PFSK-1 (cell line): ENCODE data around the gene TRIM7.

Experiments
- FOXP2 ChIP-seq: optimal IDR thresholded peaks from 2 replicates; pipeline ENCODE3; 2011; ENCODE audit warnings: borderline replicate concordance, control low read depth, inconsistent platforms; ENCODE audit not compliant: insufficient read depth; ENCODE audit errors: extremely low read length, extremely low read depth
- POLR2AphosphoS5 ChIP-seq: IDR thresholded peaks from 2 replicates; pipeline ENCODE4 v1.6.1; 2012; ENCODE audit warnings: low read depth, mild to moderate bottlenecking, control low read depth, low read length, moderate library complexity
- TAF1 ChIP-seq: IDR thresholded peaks from 2 replicates; pipeline ENCODE4 v1.6.1; 2012; ENCODE audit warnings: low read length, control low read depth, borderline replicate concordance; ENCODE audit not compliant: insufficient read depth
- TF ChIP-seq, protein P1 (sequence below), 2 experiments: IDR thresholded peaks; 2 replicates each; pipeline versions ENCODE4 v1.6.1 to v1.8.0; 2011 to 2012; ENCODE audit warnings: low read depth in 2 of 2, low read length in 2 of 2, control low read depth in 1 of 2, inconsistent platforms in 1 of 2, mild to moderate bottlenecking in 1 of 2, moderate library complexity in 1 of 2; ENCODE audit not compliant: insufficient read depth in 1 of 2

GRCh38 chr5:181149355-181149754, 55.6 kb downstream of the TRIM7 start:
- TF ChIP-seq POLR2AphosphoS5 (no peak), TAF1 (no peak), FOXP2 (no peak)
- TF ChIP-seq, protein P1, sequence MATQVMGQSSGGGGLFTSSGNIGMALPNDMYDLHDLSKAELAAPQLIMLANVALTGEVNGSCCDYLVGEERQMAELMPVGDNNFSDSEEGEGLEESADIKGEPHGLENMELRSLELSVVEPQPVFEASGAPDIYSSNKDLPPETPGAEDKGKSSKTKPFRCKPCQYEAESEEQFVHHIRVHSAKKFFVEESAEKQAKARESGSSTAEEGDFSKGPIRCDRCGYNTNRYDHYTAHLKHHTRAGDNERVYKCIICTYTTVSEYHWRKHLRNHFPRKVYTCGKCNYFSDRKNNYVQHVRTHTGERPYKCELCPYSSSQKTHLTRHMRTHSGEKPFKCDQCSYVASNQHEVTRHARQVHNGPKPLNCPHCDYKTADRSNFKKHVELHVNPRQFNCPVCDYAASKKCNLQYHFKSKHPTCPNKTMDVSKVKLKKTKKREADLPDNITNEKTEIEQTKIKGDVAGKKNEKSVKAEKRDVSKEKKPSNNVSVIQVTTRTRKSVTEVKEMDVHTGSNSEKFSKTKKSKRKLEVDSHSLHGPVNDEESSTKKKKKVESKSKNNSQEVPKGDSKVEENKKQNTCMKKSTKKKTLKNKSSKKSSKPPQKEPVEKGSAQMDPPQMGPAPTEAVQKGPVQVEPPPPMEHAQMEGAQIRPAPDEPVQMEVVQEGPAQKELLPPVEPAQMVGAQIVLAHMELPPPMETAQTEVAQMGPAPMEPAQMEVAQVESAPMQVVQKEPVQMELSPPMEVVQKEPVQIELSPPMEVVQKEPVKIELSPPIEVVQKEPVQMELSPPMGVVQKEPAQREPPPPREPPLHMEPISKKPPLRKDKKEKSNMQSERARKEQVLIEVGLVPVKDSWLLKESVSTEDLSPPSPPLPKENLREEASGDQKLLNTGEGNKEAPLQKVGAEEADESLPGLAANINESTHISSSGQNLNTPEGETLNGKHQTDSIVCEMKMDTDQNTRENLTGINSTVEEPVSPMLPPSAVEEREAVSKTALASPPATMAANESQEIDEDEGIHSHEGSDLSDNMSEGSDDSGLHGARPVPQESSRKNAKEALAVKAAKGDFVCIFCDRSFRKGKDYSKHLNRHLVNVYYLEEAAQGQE (IDR thresholded peaks at IDR 0.05; ENCODE audit: insufficient read depth in 1 of 2, low read depth in 2 of 2, low read length in 2 of 2) = no peak
